Cortex of kidney (tissue), 1 donor: Measurements from ENCODE around the gene ADAM10.
A peak's percentile ranks its signal among the peaks of the same experiment; 100 is the strongest.
"Not testable (repeated sequence)": the region's sequence is repeated elsewhere in the genome, so short reads cannot be mapped to it uniquely, and the experiment has no call there.

ENCODE experiments used
- DNase-seq: peaks from one replicate; lab custom pipeline; 2025; lab: John Stamatoyannopoulos, UW

The ADAM10 gene, protein sequence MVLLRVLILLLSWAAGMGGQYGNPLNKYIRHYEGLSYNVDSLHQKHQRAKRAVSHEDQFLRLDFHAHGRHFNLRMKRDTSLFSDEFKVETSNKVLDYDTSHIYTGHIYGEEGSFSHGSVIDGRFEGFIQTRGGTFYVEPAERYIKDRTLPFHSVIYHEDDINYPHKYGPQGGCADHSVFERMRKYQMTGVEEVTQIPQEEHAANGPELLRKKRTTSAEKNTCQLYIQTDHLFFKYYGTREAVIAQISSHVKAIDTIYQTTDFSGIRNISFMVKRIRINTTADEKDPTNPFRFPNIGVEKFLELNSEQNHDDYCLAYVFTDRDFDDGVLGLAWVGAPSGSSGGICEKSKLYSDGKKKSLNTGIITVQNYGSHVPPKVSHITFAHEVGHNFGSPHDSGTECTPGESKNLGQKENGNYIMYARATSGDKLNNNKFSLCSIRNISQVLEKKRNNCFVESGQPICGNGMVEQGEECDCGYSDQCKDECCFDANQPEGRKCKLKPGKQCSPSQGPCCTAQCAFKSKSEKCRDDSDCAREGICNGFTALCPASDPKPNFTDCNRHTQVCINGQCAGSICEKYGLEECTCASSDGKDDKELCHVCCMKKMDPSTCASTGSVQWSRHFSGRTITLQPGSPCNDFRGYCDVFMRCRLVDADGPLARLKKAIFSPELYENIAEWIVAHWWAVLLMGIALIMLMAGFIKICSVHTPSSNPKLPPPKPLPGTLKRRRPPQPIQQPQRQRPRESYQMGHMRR

DNA sequence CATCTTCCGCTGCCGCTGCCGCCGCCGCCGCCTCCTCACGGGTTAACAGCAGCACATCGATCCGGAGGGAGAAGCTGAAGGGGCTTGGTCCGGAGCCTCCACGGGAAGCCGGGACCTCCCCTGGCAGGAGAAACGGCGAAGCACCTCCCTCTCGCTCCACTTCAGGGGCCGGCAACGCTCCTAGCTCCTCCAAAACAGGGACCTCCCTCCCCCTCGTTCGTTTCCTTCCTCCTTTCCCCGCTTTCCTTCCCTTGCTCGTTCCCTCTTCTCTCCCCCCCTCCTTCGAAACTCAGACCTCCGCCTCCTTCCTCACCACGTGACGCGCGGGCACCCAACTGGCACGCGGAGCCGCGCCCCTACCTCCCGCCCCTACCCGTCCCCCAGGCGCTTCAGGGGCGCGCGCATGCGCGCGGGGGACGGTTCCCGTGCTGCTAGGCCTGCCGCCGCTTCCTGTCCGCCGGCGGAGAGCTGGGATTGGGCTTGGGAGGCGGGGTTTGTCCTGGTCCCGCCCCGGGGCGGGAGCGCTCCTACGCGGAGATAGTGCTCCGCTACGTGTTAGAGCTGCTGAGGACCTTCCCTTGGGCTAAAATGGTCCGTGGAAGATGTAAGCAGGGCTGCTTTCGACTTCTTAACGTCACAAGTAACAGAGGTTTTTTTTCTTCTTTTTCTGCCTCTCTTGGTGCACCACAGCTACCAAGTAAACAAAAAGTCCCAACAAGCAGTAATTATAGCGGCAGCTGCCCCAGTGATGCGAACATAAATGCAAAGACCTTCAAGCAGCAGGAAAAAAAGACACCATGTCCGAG lies at the start of gene ADAM10:
ADAM10 (minus strand) TSS at position 176 of the 806 bp plus-strand sequence; CDS start at position 3, 173 bp downstream.
- peak; percentile 71 for DNase-seq

DNA sequence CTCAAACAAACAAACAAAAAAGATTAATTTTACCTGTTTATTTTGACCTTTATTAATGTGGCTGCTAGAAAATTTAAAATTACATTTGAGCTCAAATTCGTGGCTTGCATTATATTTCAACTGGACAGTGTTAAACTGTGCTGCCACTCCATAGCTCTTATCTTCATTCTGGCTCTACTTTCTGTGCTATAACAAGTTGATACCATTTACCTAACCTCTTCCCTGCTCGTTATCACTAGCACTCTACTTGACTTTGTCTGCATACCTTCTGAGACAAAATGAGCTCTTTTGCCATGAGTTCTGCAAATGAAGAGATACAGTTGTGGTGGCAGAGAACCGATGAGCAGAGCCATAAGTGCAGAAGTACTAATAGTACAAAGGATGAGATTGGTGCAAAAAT lies 48.0 kb upstream of the ADAM10 start:
- DNase-seq = no peak

DNA sequence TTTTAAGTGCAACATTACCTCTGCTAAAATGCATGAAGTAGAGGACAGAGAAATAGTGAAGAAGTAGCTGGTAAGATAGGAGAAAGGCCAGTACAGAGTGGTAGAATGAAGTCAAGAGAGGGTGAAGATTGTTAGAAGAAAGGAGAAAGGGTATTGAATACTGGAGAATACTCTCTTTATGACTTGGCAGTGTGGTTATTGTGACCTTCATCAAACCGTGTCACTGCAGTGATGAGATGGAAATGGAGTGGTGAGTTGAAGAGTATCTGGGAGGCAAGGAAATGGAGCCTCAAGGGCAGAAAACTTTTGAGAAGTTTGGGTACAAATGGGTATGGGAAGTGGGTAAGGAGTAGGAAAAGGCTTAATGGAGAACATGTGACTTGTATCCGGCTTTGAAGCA lies 46.3 kb upstream of the ADAM10 start:
- DNase-seq = no peak

DNA sequence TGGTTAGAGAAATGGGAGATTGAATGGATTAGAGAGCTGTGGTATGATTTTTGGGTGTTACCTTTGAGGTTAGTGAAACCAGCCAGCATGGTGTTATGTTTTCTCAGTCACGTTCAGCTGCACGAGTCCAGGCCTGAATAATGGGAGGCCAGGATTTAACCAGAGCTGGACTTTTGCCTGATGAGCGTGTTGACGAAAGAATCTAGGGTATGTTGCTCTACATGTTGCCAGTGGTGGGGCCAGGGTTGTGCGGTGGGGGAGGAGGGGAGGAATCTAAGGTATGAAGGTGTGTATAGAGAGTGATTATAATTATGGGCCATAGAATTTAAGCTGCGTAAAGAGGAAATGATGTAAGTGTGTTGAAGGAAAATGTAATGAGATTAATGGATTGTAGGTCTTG lies 44.4 kb upstream of the ADAM10 start:
- DNase-seq = no peak

DNA sequence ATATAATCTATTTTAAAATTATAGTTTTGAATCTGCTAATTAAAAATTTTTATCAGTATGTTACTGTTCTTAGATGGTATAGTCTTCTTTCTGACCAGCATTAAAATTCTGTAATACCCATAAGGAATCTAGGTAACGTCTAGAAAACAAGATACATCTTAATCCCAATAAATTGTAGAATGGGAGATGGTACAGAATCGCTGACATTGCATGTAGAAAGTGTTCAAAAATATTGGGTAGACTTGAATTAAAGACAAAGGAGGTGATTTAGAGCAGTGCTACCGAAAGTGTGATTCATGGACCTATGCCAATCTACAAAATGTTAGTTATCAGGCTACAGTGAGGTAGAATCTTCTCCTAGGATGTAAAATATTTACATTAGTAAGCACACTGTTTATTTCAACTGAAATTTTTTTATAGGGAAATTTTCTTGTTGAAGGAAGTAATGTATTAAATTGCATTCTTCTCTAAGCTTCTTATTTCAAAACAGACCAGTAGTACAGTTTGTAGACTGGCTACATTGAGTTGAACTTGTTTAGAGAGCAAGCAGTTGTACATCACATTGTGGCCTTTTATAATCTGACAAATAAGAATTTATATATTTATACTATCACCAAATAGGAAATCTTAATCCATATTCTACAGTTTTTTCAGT lies 38.7 kb upstream of the ADAM10 start:
- DNase-seq = no peak

DNA sequence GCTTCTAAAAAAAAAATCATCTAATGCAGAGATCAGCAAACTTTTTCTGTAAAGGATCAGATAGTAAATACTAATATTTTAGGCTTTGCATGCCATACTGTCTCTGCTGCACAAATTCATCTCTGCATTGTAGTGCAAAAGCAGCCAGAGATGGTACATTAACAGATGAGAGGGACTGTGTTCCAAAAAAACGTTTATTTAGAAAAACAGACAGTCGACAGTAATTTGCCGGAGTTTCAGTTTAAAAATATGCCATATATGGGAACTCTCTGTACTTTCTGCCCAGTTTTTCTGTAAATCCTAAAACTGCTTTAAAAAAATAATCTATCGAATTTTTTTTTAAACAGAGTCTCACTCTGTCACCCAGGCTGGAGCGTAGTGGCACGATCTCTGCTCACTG lies 35.8 kb upstream of the ADAM10 start:
- DNase-seq = no peak

DNA sequence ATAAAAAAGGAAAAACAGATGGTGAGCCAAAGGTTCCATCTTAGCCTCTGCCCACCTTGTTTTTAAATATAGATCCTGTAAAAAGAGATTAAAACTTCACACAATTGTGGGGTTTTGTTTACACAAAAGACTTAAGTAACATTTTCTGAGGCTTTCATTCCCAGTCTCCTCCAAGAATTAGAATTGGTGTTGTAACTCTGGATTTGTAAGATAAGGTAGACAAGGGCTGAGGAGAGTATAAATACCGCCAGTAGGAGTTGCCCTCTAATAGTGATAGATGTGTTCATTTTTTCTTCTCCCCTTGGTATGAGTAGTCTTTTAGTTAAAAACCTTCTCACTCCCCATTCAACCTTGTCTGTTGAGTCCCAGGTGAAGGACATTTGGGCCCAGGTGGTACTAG lies 30.0 kb upstream of the ADAM10 start:
- DNase-seq = no peak

DNA sequence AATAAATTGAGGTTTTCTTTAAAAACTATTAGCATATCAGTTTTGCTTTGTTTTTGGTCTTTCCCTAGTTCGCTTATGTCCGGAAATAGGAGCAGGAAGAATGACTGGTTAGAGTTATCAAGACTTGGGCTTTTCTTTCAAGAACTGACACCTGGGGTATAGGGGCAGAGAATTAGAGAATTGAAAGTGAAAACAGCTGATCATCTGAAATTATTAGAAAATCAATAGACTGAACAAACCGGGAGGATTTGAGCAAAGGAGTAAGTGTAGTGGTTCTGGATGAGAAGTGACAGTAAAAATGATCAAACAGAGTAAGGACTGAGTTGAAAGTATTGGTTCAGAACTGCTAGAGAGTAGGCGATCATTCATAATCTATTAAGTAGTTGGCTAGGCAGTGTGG lies 27.6 kb upstream of the ADAM10 start:
- no peak for DNase-seq

DNA sequence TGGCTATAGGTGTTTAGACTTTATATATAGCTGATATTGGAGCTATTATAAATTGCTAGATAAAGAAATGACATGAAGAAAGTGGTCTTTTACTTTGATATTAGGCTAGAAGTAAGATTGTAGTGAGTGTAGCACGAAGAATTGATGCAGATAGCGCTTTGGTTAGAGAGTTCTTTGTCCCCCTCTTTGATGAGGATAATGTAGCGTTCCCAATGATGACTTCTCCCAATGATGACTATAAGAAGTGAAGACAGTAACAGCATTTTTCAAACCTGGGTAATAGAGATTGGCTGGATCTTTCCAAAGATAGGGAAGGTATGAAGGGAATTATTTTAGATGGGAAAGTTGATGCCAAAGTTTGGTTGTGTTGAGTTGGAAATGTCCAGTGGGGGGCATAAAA lies 25.9 kb upstream of the ADAM10 start:
- no peak for DNase-seq

DNA sequence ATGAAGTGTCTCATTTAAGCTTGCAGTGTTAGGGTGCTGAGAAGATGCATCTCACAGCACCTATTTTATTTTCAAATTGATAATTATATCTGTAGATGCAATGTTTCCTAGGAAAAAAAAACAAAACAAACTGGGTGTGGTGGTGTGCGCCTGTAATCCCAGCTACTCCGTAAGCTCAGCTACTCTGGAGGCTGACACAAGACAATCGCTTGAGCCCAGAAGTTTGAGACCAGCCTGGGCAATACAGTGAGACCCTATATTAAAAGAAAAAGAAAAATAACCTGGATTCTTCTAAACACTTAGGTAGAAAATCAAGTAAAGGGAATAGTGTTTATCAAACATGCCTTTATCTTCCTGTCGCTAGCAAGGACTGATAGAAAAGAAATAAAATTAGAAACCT lies 23.5 kb upstream of the ADAM10 start:
- DNase-seq = no peak

DNA sequence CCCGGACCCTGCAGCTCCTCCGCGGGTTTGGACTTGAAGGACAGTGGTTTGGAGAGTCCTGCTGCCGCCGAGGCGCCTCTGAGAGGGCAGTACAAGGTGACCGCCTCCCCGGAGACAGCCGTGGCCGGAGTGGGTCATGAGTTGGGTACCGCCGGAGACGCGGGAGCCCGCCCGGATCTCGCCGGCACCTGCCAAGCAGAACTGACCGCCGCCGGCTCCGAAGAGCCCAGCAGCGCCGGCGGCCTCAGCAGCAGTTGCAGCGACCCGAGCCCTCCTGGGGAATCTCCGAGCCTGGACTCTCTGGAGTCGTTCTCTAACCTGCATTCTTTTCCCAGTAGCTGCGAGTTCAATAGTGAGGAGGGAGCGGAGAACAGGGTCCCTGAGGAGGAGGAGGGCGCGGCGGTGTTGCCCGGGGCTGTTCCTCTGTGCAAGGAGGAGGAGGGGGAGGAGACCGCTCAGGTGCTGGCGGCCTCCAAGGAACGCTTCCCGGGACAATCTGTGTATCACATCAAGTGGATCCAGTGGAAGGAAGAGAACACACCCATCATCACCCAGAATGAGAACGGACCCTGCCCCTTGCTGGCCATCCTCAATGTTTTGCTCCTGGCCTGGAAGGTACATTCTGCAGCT lies 22.2 kb upstream of the ADAM10 start:
- peak; percentile 52 for DNase-seq

DNA sequence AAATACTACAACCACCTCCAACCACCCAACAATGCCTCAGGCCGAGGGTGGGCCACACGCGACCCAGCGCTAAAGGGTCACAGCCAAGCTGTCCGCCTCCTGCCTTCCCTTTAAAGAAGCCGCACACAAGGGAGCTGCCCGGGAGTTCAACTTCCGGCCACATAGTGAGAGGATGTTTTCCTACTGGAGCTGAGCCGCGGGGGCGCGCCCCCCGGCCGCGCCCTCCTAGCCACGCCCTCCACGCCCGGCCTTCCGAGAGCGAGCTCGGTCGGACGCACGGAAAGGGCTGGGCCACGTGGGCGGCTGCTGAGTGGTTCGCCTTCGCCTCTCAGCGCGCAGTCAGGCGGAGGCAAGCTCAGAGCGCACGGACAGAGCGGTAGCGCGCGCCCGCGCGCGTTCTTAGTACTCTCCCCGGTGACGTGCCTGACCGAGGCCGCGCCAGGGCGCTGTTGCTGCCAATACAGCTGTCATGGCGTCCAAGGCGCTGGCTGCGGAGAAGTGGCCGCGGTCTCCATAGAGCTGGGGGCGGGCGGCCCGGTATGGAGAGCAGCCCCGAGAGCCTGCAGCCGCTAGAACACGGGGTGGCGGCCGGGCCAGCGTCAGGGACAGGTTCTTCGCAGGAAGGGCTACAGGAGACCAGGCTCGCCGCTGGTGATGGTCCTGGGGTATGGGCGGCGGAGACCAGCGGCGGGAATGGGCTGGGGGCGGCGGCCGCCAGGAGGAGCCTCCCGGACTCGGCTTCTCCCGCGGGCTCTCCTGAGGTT lies 21.5 kb upstream of the ADAM10 start, which contains the start of gene MINDY2:
MINDY2 (plus strand) TSS at position 446 of the 764 bp plus-strand sequence; CDS start at position 540, 94 bp downstream.
- peak; percentile 61 for DNase-seq

DNA sequence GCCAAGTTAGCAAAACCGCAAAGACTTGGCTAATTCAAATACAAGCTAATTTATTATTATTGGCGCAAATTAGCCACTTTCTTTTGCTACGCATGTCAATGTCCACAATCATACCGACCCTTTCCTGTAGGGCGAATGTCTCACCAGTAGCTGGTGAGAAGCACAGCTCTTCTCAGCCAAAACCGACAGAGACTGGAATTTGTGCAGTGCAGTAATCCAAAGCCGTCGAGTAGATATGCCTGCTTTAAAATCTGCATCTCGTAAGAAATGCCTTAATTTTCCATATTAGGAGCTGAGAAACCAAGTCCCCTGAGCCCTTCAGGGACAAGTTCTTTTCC lies 21.0 kb upstream of the ADAM10 start:
- DNase-seq = no peak

DNA sequence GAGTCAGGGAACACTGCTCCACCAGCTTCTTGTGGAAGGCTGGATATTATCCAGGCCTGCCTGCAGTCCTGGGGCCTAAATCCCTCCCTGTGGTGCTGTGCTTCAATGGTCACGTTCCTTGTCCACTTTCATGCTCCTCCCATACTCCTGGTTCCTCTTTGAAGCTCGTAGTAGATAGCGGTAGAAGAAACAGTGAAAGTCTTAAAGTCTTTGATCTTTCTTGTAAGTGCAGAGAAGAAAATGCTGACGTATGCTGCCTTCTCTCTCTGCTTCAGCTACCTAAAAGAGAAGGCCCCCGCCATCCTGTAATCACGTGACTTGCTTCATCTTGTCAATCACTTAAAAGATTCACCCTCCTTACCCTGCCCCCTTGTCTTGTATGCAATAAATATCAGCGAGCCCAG lies 19.1 kb upstream of the ADAM10 start:
- not testable (repeated sequence) for DNase-seq

DNA sequence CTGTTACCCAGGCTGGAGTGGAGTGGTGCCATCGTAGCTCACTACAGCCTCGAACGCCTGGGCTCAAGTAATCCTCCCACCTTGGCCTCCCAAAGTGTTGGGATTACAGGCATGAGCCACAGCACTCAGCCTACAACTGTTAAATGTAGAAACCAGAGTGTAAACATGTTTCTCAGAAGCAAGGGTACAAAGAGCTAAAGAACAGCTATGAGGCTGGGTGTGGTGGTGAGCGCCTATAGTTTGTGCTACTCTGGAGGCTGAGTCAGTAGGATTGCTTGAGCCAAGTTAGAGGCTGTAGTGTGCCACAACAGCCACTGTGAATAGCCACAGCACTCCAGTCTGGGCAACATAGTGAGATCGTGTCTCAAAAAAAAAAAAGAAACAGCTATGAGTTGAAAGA lies 16.8 kb upstream of the ADAM10 start:
- no peak for DNase-seq

DNA sequence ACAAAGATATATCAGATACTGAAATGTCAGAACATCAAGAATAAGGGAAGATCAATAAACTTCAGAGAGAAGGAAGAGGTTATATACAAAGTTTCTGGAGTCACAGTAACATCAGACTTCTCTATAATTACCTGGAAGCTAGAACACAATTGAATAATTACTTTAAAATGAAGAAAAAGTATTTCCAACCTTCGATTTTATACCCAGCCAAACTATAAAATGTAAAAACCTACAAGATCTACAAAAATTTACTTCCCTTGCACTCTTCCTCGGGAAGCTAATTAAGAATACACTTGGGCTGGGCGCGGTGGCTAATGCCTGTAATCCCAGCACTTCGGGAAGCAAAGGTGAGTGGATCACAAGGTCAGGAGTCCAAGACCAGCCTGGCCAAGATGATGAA lies 15.0 kb upstream of the ADAM10 start:
- DNase-seq = no peak

DNA sequence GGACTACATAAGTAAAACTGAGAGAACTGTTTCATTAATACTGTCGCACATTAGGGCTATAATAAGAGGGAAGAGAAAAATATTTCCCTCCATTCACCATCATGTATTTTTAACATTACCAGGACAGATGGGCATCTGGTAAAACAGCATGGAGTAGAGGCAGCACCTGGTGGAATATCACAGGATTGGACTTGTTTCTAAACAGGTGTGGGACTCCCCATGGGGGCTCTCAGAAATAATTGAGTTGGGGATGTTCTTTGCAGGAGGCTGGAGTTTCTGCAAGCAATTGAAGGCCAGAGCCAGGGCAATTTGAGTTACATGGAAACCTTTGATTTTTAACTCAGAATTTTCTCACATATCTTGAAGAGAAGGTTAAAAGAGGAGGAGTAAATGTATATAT lies 13.2 kb upstream of the ADAM10 start:
- no peak for DNase-seq

DNA sequence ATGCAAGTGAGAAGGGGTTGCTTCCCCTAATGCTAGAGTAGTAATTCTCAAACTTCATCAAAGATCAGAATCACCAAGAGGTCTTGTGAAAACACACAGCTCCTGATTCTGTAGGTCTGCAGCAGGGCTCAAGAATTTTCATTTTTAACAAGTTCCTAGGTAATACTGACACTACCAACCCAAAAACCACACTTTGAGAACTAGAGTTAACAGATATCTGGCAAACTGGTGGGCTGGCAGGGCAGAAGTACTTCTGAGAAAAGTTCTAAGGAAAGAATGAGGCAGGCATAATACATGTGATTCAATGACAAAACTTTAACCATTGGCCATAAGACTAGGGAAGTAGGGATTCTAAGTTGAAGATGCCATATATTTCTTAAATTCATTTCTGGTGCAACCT lies 12.8 kb upstream of the ADAM10 start:
- no peak for DNase-seq

DNA sequence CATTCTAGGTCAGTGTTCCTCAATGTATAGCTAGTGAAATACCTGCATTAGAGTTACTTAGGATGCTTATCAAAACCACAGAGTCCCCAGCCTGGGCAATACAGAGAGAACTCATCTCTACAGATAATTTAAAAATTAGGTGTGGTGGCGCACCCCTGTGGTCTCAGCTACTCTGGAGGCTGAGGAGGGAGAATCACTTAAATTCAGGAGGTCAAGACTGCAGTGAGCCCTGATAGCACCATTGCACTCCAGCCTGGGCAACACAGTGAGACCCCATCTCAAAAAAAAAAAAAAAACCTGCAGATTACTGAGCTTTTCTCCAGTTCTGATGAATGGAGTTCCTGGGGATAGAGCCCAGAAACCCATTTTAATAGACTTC lies 11.5 kb upstream of the ADAM10 start:
- DNase-seq = no peak

DNA sequence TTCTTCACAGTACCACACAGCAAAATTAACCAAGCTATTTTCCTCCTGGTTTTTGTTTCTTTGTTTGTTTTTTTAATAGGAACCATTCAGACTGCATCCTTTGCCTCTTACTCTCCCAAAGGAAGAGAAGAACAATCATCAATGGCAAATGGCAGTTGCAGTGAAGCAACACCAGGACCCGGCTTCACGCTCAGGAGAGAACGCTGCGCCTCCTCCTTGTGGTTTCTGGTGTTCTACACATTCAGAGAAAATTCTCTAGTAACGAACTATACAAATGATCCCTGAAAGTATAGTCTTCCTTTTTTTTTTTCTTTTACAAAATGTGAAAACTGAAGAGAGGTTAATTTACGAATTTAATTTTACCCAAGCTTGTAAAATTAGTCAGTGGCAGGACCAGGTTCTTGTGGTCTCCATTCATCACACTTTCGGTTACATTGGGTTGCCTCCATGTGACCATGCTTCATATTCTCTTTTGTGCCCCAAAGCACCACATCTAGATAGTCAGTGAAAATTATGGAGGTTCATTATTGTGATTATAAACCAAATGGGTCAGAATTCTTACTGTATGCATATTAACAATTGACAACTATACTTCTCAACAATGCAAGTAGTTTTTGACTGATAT lies 11.0 kb upstream of the ADAM10 start:
- DNase-seq = no peak
